Lower leg skin (tissue), 4 donors: ENCODE measurements around the gene ANKRD31. TPM values are rescaled to one million over a fixed set of nuclear protein-coding genes. Genes with fewer than 3 reads are reported as not detected.
"Not testable (repeated sequence)": the region's sequence is repeated elsewhere in the genome, so short reads cannot be mapped to it uniquely, and the experiment has no call there.

Experiments
- DNase-seq, 2 donors: peaks; one replicate each; pipeline ENCODE4 v3.0.0-alpha.2; 2019; ENCODE audit warnings: low spot score in 2 of 2
- H3K4me3 ChIP-seq: fragments of 200-600 bp; sonication (generic); 2 replicates; pipeline ENCODE4 v1.5.1; 2017; ENCODE audit warnings: mild to moderate bottlenecking, low read depth; ENCODE audit not compliant: poor library complexity, severe bottlenecking
- CTCF ChIP-seq, 3 donors: fragments of 450-650 bp; IDR thresholded peaks; one replicate each; pipeline ENCODE4 v1.5.1; 2016; ENCODE audit warnings: antibody characterized with exemption in 3 of 3, mild to moderate bottlenecking in 3 of 3, moderate library complexity in 2 of 3
- POLR2A ChIP-seq, 2 donors: fragments of 450-650 bp; IDR thresholded peaks; one replicate each; pipeline ENCODE4 v1.6.1; 2016 to 2017; ENCODE audit warnings: antibody characterized with exemption in 2 of 2, mild to moderate bottlenecking in 1 of 2, moderate library complexity in 1 of 2
- WGBS, 2 donors: methylation state at CpG; one replicate each; pipeline ENCODE4 v1.1.5; 2018; 5-methylcytosine and 5-hydroxymethylcytosine counted together
- intact Hi-C: fragments of 100-400 bp; cut with DNase I; formaldehyde crosslinking; loops from one replicate; pipeline ENCODE4 v1.15.0; 2023; ENCODE audit warnings: low total_unique reads
- total RNA-seq, 4 donors: library from RNA; depleted of rRNA; stranded (reverse); fragments of >200 nt; gene quantifications; one replicate each; pipeline ENCODE4 v1.1.0, GENCODE V29; 2016

ANKRD31 gene
- total RNA-seq, 4 donors from 2014 or later: 0.13 to 0.20 (median 0.19) TPM; not detected in 1

- no peak for DNase-seq
- WGBS, 2 donors: 91 to 95% methylated on average over 2 of the region's 2 CpGs
- H3K4me3 ChIP-seq: no peak overlapping the region
- TF ChIP-seq POLR2A (IDR thresholded peaks at IDR 0.05) (no peak), CTCF (IDR thresholded peaks at IDR 0.05) (no peak)
- intact Hi-C loops: no loop called here
Measured at GRCh38 chr5:75260708-75261107, 24.0 kb upstream of the ANKRD31 start.

DNA sequence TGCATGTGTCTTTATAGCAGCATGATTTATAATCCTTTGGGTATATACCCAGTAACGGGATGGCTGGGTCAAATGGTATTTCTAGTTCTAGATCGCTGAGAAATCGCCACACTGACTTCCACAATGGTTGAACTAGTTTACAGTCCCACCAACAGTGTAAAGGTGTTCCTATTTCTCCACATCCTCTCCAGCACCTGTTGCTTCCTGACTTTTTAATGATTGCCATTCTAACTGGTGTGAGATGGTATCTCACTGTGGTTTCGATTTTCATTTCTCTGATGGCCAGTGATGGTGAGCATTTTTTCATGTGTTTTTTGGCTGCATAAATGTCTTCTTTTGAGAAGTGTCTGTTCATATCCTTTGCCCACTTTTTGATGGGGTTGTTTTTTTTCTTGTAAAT, 13.8 kb upstream of the ANKRD31 start:
- WGBS, 2 donors: 83 to 87% methylated on average over 4 of the region's 4 CpGs
- not testable (repeated sequence) for DNase-seq

DNA sequence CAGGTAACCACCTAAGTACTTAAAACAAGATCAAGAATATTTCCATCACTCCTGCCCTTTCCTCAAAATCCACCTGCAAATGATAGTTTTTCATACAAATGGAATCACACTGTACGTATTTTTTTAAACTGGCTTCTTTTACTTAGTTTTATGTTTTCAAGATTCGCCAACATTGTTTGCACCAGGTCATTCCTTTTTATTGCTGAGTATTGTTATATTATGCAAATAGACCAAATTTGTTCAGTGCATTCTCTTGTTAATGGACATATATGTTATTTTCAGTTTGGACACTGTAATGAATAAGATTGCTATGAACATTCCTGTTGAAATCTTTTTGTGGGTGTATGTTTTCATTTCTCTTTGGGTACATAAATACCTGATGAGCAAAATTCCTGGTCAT, 8.3 kb upstream of the ANKRD31 start:
- 89% methylated on average over 2 of the region's 2 CpGs for WGBS, 2 donors
- no peak for DNase-seq
- intact Hi-C loops: no loop called here
- TF ChIP-seq POLR2A (IDR thresholded peaks at IDR 0.05) (no peak), CTCF (IDR thresholded peaks at IDR 0.05) (no peak)
- H3K4me3 ChIP-seq: no peak overlapping the region

More for the DNA sequence above, 13.8 kb upstream of the ANKRD31 start:
- H3K4me3 ChIP-seq, intact Hi-C loops: not testable (repeated sequence)

DNA sequence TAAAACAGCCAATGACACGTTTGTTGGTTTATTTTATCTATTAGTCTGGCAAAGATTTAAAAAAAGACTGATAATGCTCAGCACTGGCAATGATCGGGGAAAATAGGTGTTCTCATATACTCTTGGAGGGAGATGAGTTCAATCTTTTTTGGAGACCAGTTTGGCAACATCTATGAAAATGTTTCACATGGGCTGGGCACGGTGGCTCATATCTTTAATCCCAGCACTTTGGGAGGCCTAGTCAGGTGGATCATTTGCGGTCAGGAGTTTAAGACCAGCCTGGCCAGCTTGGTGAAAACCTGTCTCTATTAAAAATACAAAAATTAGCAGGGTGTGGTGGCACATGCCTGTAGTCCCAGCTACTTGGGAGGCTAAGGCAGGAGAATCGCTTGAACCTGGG, 6.8 kb upstream of the ANKRD31 start:
- intact Hi-C loops: no loop called here
- WGBS, 2 donors: 44 to 51% methylated on average over 5 of the region's 5 CpGs
- no peak overlapping the region for H3K4me3 ChIP-seq
- DNase-seq: no peak
- TF ChIP-seq CTCF (IDR thresholded peaks at IDR 0.05) (no peak), POLR2A (IDR thresholded peaks at IDR 0.05) (no peak)

DNA sequence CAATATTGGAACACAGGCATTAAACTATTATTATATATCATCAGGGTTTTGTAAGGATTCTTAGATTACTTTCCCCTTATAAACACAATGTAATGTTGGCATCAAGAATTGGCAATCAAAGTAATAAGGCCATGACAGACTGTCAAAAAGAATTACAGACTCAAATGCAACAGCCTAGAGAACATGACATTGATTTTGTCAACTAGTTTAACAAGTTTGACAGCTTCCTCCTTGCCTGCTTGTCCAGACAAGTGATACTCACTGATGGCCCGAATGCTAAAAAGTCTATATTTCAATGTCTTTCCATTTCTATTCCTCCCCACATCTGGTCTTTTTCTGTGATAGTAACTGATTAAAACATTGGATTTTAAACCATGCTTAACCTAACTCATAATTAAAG, 6.4 kb upstream of the ANKRD31 start:
- WGBS, 2 donors: 41 to 49% methylated on average over 1 of the region's 1 CpG
- intact Hi-C loops: no loop called here
- no peak for DNase-seq
- TF ChIP-seq CTCF (IDR thresholded peaks at IDR 0.05) (no peak), POLR2A (IDR thresholded peaks at IDR 0.05) (no peak)
- no peak overlapping the region for H3K4me3 ChIP-seq

GRCh38 chr5:75242067-75242466, 5.4 kb upstream of the ANKRD31 start:
- WGBS, 2 donors: 81 to 82% methylated on average over 2 of the region's 2 CpGs
- TF ChIP-seq CTCF (IDR thresholded peaks at IDR 0.05) (no peak), POLR2A (IDR thresholded peaks at IDR 0.05) (no peak)

More at GRCh38 chr5:75242067-75242466, 5.4 kb upstream of the ANKRD31 start:
- intact Hi-C loops: no loop called here
- DNase-seq: no peak
- no peak overlapping the region for H3K4me3 ChIP-seq
